GM18951 (cell line): ENCODE data around the gene NAV2.

Experiments used
- POLR2A ChIP-seq: IDR thresholded peaks from 4 replicates; pipeline ENCODE4 v1.6.1; 2011; ENCODE audit warnings: mild to moderate bottlenecking; ENCODE audit not compliant: insufficient read length, insufficient read depth; ENCODE audit errors: extremely low read depth
- in situ Hi-C: fragments of 300-500 bp; cut with MboI; formaldehyde crosslinking; loops from one replicate; pipeline ENCODE4 v1.12.0; 2022; ENCODE audit warnings: low sequenced_read_pairs, mixed read lengths, inconsistent platforms; ENCODE audit not compliant: unreplicated experiment

NAV2 gene

DNA sequence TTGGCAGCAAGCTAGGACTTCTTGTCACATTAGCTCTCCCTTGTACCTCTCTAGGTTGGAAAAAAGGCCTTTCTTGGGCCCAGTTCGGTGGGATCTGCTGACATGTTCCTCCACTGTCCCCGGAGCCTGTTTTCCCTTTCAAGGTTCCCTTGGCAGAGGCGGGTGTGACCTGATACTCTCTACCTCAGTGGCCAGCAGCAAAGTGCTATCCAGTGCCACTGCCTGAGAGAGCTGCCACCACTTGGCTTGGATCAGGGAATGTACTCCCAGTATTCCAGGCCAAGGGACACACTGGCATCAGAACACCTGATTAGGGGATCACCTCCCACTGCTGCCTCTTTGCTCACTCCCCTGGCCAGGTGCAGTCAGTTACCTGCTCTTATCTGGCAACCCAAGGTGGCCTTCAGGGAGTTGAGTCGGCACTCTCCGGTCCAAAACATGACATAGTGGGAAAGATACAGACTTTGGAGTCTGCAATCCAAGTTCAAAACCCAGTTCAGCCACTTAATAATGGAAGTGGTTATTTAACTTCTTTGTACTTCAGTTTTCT lies 17.8 kb upstream of the NAV2 start:
- in situ Hi-C loops, result no loop called here
- TF ChIP-seq POLR2A, result no peak

- TF ChIP-seq POLR2A, result no peak
- in situ Hi-C loops, result no loop called here
Measured at GRCh38 chr11:19696073-19696472, 16.6 kb upstream of the NAV2 start.

DNA sequence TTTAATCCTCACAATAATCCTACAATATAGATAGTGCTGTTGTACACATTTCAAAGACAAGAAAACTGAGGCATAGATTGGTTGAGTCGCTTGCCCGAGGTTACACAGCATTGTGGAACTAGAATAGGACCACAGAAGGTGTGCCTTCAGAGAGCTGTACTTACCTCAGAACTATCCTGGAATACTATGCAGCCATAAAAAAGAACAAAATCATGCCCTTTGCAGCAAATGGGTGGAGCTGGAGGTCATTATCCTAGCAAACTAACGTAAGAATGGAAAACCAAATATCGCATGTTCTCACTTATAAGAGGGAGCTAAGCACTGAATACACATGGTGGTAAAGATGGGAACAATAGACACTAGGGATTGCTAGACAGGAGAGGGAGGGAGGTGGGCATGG lies 15.7 kb upstream of the NAV2 start:
- TF ChIP-seq POLR2A, result no peak
- in situ Hi-C loops, result no loop called here

DNA sequence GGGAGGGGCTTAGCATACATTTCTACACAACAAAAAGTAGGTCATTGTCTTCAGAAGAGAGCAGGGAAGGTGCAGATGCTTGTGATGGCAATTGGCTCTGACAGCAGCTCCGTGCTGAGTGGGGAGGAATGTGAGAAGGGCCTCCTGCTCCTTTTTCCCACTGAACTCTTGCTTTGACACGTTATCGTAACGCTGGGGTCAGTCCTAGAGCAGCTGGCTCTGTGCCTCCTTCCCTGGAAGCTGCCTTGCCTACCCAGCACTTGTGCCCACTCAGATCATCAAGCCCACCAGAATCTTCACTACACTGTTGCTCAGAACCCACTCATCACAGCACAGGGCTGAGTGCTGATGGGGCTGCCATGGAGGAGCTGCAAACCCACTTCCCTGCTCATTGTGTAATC lies 14.9 kb upstream of the NAV2 start:
- in situ Hi-C loops, result no loop called here
- TF ChIP-seq POLR2A, result no peak

GRCh38 chr11:19698493-19699292 lies 13.9 kb upstream of the NAV2 start:
- in situ Hi-C loops, result no loop called here
- no peak for TF ChIP-seq POLR2A

DNA sequence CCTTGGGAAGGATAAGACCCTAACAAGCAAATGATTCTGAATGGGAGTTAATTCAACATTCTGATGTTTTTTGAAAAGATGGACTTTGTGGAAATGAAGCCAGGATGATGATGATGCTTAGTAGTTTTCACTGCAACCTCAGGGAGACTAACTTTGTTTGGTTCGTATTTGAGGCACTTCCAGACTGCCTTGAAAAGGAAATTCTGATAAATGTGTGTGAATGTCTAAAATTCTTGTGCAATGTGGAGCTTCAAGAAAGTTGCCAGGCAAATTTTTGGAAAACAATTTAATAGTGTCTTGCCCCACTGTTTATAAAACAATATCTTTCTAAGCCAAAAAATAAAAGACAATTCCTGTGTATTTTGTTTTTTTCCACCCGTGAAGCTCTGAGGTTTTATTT lies 11.2 kb upstream of the NAV2 start:
- in situ Hi-C loops, result no loop called here

DNA sequence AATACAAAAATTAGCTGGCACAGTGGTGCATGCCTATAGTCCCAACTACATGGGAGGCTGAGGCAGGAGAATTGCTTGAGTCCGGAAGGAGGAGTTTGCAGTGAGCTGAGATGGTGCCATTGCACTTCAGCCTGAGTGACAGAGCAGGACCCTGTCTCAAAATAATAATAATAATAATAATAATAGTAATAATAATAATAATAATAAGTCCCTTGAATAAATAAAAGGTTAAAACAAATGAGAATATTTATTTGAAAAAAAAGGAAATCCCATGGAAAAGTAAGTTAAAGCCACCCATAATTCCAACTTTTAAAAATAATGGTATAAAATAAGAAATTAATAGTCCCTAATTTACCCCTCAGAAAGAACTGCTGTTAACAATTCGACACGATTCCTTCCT lies 10.0 kb upstream of the NAV2 start:
- in situ Hi-C loops, result no loop called here
- no peak for TF ChIP-seq POLR2A

More for the DNA sequence above, 11.2 kb upstream of the NAV2 start:
- TF ChIP-seq POLR2A, result no peak

GRCh38 chr11:19703211-19703610 lies 9.4 kb upstream of the NAV2 start:
- TF ChIP-seq POLR2A, result no peak
- in situ Hi-C loops, result no loop called here

GRCh38 chr11:19704213-19704612 lies 8.4 kb upstream of the NAV2 start:
- no peak for TF ChIP-seq POLR2A
- in situ Hi-C loops, result no loop called here

- in situ Hi-C loops, result no loop called here
- TF ChIP-seq POLR2A, result no peak
Measured at GRCh38 chr11:19705936-19706335, 6.7 kb upstream of the NAV2 start.

GRCh38 chr11:19711911-19712280 lies 741 bp upstream of the NAV2 start:
- no peak for TF ChIP-seq POLR2A
- in situ Hi-C loops, result no loop called here

GRCh38 chr11:19713196-19714021 lies 772 bp downstream of the NAV2 start:
- no peak for TF ChIP-seq POLR2A
- in situ Hi-C loops, result no loop called here

- TF ChIP-seq POLR2A, result no peak
- in situ Hi-C loops, result no loop called here
Measured at GRCh38 chr11:19714022-19714386, 1.4 kb downstream of the NAV2 start.
